Thyroid gland (tissue), 4 donors: ENCODE data around the gene MPZL1. TPM values are rescaled to one million over a fixed set of nuclear protein-coding genes. Genes with fewer than 3 reads are reported as not detected.
"Not testable (repeated sequence)": the region's sequence is repeated elsewhere in the genome, so short reads cannot be mapped to it uniquely, and the experiment has no call there.

ENCODE experiments used
- DNase-seq, 2 donors: peaks; one replicate each; pipeline ENCODE4 v3.0.0-alpha.2; 2019
- H3K27ac ChIP-seq, 3 donors: fragments of 200-600 bp; sonication (generic); 1 replicate in 2 of 3; 2 replicates in 1 of 3; pipeline ENCODE4 v1.5.1; 2016 to 2019; ENCODE audit warnings: mild to moderate bottlenecking in 1 of 3, moderate library complexity in 1 of 3
- H3K27me3 ChIP-seq: fragments of 200-600 bp; sonication (generic); one replicate; pipeline ENCODE4 v1.5.1; 2019
- H3K36me3 ChIP-seq, 2 donors: fragments of 200-600 bp; sonication (generic); one replicate each; pipeline ENCODE4 v1.5.1; 2016 to 2019
- H3K4me1 ChIP-seq, 2 donors: fragments of 200-600 bp; sonication (generic); one replicate each; pipeline ENCODE4 v1.5.1; 2017 to 2019
- H3K4me3 ChIP-seq, 3 donors: fragments of 200-600 bp; sonication (generic); replicated peaks in 1 of 3; 1 replicate in 2 of 3; 2 replicates in 1 of 3; pipeline ENCODE4 v1.5.1; 2016; ENCODE audit warnings: mild to moderate bottlenecking in 1 of 3
- H3K9me3 ChIP-seq: fragments of 200-600 bp; sonication (generic); one replicate; pipeline ENCODE4 v1.5.1; 2017
- CTCF ChIP-seq, 6 experiments: fragments of 200-600 bp in 3 of 6; fragments of 450-650 bp in 3 of 6; sonication (generic) in 3 of 6; IDR thresholded peaks; one replicate each; pipeline ENCODE4 v1.5.1; 2016 to 2019; ENCODE audit warnings: antibody characterized with exemption in 6 of 6, mild to moderate bottlenecking in 2 of 6, inconsistent platforms in 1 of 6, moderate library complexity in 1 of 6
- POLR2A ChIP-seq, 2 donors: fragments of 450-650 bp; IDR thresholded peaks; one replicate each; pipeline ENCODE4 v1.6.1; 2017; ENCODE audit warnings: antibody characterized with exemption in 2 of 2, mild to moderate bottlenecking in 2 of 2, moderate library complexity in 1 of 2
- WGBS, 2 donors: methylation state at CpG; one replicate each; pipeline ENCODE4 v1.1.5; 2017; 5-methylcytosine and 5-hydroxymethylcytosine counted together
- intact Hi-C: fragments of 100-400 bp; cut with DNase I; formaldehyde crosslinking; loops from one replicate; pipeline ENCODE4 v1.15.1; 2023
- total RNA-seq, 4 donors: library from RNA; depleted of rRNA; stranded (reverse); fragments of >200 nt; gene quantifications; one replicate each; pipeline ENCODE4 v1.2.3, GENCODE V29; 2016

The MPZL1 gene
- total RNA-seq, 4 donors from 2014 or later: 52.6 to 90.2 (median 61.8) TPM

- no peak overlapping the region for H3K4me3 ChIP-seq
- TF ChIP-seq POLR2A (IDR thresholded peaks at IDR 0.05) (no peak), CTCF (IDR thresholded peaks at IDR 0.05) (no peak)
- WGBS, 2 donors: 80 to 81% methylated on average over 3 of the region's 3 CpGs
- H3K27me3 ChIP-seq: no peaks in the 10 kb centered on the region
- no peaks in the 10 kb centered on the region for H3K9me3 ChIP-seq
- intact Hi-C loops: loop anchor here (5.0 kb wide), 1 partner anchor 73 kb away; no protein-coding TSS in a partner anchor
- no peak overlapping the region for H3K27ac ChIP-seq
- H3K36me3 ChIP-seq: no peaks in the 10 kb centered on the region
- peaks cover 0 to 34% of the 10 kb centered on the region in 2 donors for H3K4me1 ChIP-seq
- no peak for DNase-seq
Measured at GRCh38 chr1:167800251-167800650, 78.5 kb downstream of the MPZL1 start.

DNA sequence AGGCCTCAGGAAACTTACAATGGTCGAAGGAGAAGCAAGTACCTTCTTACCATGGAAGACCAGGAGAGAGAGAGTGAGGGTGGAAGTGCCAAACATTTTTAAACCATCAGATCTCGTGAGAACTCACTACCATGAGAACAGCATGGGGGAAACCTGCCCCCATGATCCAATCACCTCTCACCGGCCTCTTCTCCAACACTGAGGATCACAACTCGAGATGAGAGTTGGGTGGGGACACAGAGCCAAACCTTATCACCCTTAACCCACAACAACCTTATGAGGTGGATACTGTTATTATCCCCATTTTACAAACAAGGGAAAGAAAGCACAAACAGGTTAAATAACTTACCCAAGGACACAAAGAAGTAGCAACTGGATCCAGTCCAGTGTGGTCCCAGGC, 80.5 kb downstream of the MPZL1 start:
- TF ChIP-seq CTCF (IDR thresholded peaks at IDR 0.05) (no peak), POLR2A (IDR thresholded peaks at IDR 0.05) (no peak)
- Histone ChIP-seq H3K4me1 (peaks cover 0 to 29% of the 10 kb centered on the region in 2 donors), H3K27ac (no peak overlapping the region), H3K4me3 (no peak overlapping the region), H3K9me3 (no peaks in the 10 kb centered on the region), H3K36me3 (no peaks in the 10 kb centered on the region), H3K27me3 (no peaks in the 10 kb centered on the region)
- WGBS, 2 donors: 97% methylated on average over 4 of the region's 4 CpGs
- no peak for DNase-seq
- intact Hi-C loops: loop anchor here (5.0 kb wide), 1 partner anchor 75 kb away; no protein-coding TSS in a partner anchor

- 28 to 33% methylated on average over 12 of the region's 12 CpGs for WGBS, 2 donors
- intact Hi-C loops: loop anchor here (5.0 kb wide), 1 partner anchor 76 kb away; no protein-coding TSS in a partner anchor
- Histone ChIP-seq H3K27me3 (no peaks in the 10 kb centered on the region), H3K9me3 (no peaks in the 10 kb centered on the region), H3K4me1 (peaks cover 0 to 15% of the 10 kb centered on the region in 2 donors), H3K4me3 (no peak overlapping the region), H3K27ac (no peak overlapping the region), H3K36me3 (no peaks in the 10 kb centered on the region)
- TF ChIP-seq POLR2A (IDR thresholded peaks at IDR 0.05): no peak
- TF ChIP-seq CTCF (IDR thresholded peaks at IDR 0.05): peak; percentile 89 to 96 (median 94)
- DNase-seq: peak; percentile 93 to 96
Measured at GRCh38 chr1:167803358-167804207, 81.8 kb downstream of the MPZL1 start.

- H3K4me1 ChIP-seq: peaks cover 0 to 15% of the 10 kb centered on the region in 2 donors
- H3K27ac ChIP-seq: peak overlapping the region in 1 of 3 donors; percentile 36
- no peak for DNase-seq
- 64 to 78% methylated on average over 4 of the region's 4 CpGs for WGBS, 2 donors
- no peak for TF ChIP-seq CTCF (IDR thresholded peaks at IDR 0.05)
- no peak for TF ChIP-seq POLR2A (IDR thresholded peaks at IDR 0.05)
- no peaks in the 10 kb centered on the region for H3K9me3 ChIP-seq
- no peak overlapping the region for H3K4me3 ChIP-seq
- H3K27me3 ChIP-seq: no peaks in the 10 kb centered on the region
- H3K36me3 ChIP-seq: no peaks in the 10 kb centered on the region
- intact Hi-C loops: no loop called here
Measured at GRCh38 chr1:167805041-167805556, 83.3 kb downstream of the MPZL1 start.

- intact Hi-C loops, H3K36me3 ChIP-seq, H3K4me3 ChIP-seq, H3K27me3 ChIP-seq, H3K27ac ChIP-seq, H3K9me3 ChIP-seq, DNase-seq: not testable (repeated sequence)
- WGBS, 2 donors: 95 to 97% methylated on average over 12 to 15 of the region's 23 CpGs
- peaks cover 0 to 15% of the 10 kb centered on the region in 2 donors for H3K4me1 ChIP-seq
Measured at GRCh38 chr1:167806235-167806634, 84.5 kb downstream of the MPZL1 start.

DNA sequence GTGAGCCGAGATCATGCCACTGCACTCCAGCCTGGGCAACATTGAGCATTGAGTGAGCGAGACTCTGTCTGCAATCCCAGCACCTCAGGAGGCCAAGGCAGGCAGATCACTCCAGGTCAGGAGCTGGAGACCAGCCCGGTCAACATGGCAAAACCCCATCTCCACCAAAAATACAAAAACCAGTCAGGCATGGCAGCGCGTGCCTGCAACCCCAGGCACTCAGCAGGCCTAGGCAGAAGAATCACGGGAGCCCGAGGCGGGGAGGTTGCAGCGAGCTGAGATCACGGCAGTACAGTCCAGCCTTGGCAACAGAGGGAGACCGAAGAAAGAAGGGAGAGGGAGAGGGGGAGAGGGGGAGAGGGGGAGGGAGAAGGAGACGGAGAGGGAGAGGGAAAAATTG, 84.9 kb downstream of the MPZL1 start:
- H3K27ac ChIP-seq, intact Hi-C loops, H3K4me3 ChIP-seq, H3K9me3 ChIP-seq, H3K36me3 ChIP-seq, H3K27me3 ChIP-seq: not testable (repeated sequence)
- peaks cover 0 to 15% of the 10 kb centered on the region in 2 donors for H3K4me1 ChIP-seq
- 49 to 54% methylated on average over 12 of the region's 12 CpGs for WGBS, 2 donors
- DNase-seq: peak; percentile 69 to 72
